ENCODE results near the gene LIPC.

- no peak for TF ChIP-seq BHLHE40 (IDR thresholded peaks at IDR 0.05; ENCODE audit: low read depth, low read length)
- TF ChIP-seq, protein P1, sequence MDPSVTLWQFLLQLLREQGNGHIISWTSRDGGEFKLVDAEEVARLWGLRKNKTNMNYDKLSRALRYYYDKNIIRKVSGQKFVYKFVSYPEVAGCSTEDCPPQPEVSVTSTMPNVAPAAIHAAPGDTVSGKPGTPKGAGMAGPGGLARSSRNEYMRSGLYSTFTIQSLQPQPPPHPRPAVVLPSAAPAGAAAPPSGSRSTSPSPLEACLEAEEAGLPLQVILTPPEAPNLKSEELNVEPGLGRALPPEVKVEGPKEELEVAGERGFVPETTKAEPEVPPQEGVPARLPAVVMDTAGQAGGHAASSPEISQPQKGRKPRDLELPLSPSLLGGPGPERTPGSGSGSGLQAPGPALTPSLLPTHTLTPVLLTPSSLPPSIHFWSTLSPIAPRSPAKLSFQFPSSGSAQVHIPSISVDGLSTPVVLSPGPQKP (IDR thresholded peaks at IDR 0.05; ENCODE audit: borderline replicate concordance, low read depth, low read length): no peak
- TF ChIP-seq CTCF (conservative IDR thresholded peaks at IDR 0.05; ENCODE audit: low read depth, low read length): no peak
- TF ChIP-seq RCOR1 (IDR thresholded peaks at IDR 0.05; ENCODE audit: insufficient replicate concordance, low read length): no peak
- TF ChIP-seq FOS (IDR thresholded peaks at IDR 0.05; ENCODE audit: low read depth, low read length): no peak
- no peak for TF ChIP-seq RAD21 (IDR thresholded peaks at IDR 0.05; ENCODE audit: low read length)
- no peak for TF ChIP-seq POLR2A (IDR thresholded peaks at IDR 0.05; ENCODE audit: low read depth, low read length)
- no peak for TF ChIP-seq SMC3 (IDR thresholded peaks at IDR 0.05; ENCODE audit: low read depth, low read length)
- TF ChIP-seq USF2 (IDR thresholded peaks at IDR 0.05; ENCODE audit: low read depth, low read length): no peak
Observed at GRCh38 chr15:58598829-58599210, 167.0 kb downstream of the LIPC start.

All from IMR-90 (cell line).